GM18498 (cell line): ENCODE measurements around the gene SSRP1.
"Not testable (repeated sequence)": the region's sequence is repeated elsewhere in the genome, so short reads cannot be mapped to it uniquely, and the experiment has no call there.

Experiments
- ATAC-seq: cut with Tn5 transposase; IDR thresholded peaks from one replicate; pipeline ENCODE4 v1.9.1; 2021; ENCODE audit warnings: mild to moderate bottlenecking, moderate library complexity; ENCODE audit not compliant: unreplicated experiment

The SSRP1 gene

DNA sequence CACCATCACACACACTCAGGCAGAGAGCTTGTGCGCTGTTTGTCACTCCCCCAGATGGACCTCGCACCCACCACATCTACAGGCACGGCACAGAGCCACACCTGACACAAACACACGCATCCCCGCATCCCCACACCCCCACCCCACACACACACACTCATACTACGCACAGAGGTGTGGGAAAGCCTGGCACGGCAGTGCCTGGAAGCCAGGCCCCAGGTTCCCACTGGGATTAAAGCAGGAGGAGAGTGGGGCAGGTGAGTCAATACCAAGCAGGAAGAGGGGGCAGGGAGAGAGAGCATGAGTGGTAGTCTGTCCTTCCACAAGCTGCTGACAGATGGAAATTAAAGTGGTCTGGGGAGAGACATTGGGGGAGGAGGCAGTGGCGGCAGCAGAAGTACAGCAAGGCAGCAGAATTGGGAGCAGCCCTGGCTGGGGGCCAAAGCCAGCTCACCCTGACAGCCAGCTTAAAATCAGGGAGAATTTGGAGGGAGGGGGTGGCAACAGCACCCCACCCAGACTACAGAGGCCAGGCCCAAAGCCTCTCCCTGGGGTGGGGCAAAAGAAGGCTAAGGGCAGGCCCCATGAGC lies 31.6 kb downstream of the SSRP1 start:
- ATAC-seq: no peak

DNA sequence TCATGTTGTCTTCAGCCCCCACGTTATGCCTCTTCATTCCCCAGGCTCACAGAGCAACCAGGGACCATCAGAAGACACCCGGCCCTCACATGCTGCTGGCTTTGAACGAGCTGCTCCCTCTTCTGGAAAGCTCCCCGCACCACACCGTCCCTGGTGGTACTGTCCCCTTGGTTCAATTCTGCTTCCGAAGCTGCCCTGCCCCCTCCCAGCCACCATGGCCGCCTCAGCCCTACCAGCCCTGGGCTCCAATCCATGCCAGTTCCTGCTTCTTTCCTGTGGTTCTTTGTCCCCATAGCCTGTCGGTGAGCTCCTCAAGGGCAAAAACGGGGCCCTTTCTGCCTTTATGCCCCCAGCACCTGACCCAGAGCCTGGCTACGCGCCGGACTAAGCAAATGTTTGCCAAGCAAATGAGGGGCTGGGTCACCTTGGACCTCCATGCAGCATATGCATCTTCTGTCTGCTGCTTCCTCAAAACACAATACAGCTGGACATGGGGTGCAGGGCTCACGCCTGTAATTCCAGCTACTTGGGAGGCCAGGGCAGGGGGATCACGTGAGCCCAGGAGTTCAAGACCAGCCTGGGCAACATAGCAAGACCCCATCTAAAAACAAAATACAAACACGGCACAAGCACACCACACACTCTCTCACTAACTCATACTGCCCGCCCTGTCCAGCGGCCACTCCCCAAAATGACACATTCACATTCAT lies 32.3 kb downstream of the SSRP1 start:
- no peak for ATAC-seq

DNA sequence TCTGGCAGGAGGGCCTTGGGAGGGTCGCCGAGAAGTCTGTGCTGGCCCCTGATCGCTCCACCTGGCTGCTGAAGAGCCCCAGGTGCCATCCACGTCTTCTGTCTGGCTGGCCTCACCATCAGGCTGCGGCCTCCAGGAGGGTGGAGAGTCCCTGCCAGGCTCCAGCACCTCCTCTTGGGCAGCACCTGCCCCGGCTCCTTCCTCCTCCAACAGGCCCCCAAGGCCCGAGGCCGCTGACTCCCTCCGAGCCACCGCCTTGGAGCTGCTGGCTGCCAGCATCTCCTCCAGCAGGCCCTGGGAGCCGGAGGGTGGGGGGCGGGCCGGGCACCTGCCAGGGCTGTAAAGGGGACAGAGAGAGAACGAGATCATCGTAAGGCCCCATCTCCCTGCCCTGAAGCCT lies 33.2 kb downstream of the SSRP1 start:
- no peak for ATAC-seq

DNA sequence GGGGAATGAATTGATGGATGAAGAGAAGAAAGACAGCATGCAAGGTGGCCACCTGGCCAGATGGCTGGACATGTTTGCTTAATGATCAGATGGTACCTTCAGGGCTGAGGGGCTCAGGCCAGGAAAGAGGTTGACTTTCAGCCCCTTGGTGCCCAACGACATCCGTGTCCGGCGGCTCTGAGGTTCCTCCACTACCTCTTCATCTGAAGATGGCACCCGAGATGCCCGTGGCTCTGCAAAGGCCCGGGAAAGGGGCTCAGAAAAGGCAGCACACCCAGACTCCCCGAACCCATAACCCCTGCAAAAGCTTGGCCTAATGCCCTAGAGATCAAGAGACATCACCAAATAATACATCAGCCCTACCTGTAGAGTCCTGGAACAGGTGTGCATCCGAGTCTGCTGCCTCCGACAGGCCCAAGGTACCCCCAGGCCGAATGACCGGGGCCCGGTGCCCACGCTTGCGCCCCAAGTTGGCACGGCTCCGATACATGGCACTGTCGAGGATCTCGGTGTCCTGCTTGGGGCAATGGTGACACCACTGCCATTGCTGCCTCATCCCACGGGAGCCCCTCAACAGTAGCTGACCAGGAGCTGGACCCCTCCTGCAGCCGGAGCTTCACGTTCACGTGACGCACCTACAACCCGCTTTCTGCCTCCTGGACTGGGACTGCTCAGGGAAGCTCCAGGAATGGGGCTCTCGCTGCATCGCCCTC lies 33.8 kb downstream of the SSRP1 start:
- no peak for ATAC-seq

DNA sequence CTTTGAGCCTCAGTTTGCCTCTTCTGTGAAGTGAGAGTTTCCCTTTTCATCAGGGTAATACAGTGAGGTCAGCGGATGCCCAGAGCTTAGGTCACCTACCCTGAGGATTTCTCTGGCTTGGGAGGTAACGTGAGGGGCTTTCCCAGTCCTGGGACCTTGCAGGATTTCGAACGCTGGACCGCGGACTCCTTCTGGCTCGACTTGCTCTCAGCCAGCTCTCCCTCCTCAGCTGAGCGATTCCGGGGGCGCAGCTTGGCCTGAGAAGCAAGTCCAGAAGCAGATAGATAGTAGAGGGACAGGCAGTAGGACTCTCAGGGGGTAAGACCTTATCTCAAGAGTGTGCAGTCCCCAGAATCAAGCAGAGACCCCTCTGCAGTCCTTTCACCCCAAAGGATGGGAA lies 34.9 kb downstream of the SSRP1 start:
- ATAC-seq: no peak

DNA sequence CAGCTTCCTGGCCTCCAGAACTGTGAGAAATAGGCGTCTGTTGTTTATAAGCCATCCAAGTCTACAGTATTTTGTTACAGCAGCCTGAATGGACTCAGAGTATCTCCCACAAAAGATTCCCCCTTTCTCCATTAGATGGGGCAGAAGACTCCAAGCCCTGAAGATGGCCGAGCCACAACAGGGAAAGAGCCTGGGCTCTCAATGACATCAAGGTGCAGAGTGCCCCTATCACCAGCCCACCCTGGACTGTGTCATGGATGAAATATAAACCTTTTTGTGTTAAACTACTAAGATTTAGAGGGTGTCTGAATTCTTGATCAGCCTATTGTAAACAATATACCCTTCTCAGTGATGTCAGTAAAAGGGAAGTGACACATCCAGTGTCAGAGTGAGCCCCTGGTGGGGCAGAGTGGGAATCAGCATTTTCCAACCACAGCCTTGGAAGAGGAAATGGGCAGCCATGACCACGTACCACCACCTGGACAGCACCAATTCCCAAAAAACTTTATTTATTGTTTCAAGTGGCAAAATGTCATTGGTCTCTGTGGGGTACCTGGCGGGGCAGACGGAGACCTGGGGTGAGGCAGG lies 36.4 kb downstream of the SSRP1 start:
- no peak for ATAC-seq

DNA sequence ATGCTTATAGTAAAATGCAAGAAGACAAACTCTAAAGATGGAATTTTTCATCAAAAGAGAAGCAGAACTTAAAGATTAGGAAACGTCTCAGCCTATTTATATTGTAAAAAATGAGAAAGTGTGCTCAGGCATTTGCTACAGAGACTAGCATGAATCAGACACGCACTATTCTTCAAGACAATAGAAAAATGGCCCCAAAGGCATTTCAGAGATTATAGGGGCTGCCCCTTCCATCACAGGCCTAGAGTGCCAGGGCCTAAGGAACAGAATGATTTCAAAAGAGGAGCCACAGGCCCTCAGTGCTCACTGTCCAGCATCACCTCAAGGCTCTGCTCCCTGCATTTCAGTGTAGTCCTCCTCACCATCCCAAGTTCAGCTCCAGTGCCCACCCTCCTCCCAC lies 38.5 kb downstream of the SSRP1 start:
- no peak for ATAC-seq

DNA sequence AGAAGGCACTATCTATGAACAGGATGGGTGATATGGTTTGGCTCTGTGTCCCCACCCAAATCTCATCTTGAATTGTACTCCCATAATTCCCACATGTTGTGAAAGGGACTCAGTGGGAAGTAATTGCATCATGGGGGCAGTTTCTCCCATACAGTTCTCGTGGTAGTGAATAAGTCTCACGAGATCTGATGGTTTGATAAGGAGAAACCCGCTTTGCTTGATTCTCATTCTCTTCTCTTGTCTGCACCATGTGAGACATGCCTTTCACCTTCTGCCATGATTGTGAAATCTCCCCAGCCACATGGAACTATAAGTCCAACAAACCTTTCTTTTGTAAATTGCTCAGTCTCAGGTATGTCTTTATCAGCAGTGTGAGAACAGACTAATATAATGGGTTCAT lies 39.5 kb downstream of the SSRP1 start:
- not testable (repeated sequence) for ATAC-seq

DNA sequence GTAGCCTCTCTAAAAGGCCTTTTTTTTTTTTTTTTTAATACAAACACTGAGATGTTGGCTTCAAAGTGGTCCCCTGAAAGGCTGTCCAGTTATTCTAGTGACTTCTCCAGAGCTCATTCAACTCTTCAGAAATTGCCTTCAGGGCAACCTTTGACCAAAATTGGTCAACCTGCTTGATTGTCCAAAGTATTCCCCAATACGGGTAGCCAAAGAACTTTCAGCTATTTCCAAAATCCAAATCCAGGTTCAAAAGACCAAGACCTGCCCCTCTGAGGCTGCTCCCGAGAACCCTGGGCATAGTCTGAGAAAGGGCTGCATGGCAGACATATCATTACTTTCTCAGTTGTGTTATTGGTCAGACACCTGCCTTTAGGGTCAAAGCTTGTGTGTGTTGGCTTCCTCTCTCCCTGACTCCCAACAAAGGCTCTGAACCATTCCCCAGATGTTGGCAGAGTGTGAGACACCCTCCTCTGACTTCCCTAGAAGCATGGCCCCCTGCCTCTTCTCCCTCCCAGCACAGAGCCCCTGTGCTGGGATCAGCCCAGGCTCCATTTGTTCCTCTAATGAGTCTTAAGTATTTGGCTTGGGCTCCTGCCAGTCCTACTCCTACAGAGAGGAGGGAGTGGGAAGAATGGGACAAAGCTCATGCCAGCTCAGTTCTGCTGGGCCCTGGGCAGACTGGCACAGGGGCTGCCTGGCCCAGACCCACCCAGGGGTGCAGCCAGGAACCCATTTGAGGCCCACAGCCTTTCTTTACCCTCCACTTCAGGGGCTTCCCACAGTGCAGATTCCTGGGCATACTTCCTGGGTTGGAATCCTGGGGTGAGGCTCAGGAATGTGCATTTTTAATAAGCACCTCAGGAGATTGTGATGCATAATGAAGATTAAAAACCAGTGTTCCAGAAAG lies 41.2 kb downstream of the SSRP1 start:
- no peak for ATAC-seq

DNA sequence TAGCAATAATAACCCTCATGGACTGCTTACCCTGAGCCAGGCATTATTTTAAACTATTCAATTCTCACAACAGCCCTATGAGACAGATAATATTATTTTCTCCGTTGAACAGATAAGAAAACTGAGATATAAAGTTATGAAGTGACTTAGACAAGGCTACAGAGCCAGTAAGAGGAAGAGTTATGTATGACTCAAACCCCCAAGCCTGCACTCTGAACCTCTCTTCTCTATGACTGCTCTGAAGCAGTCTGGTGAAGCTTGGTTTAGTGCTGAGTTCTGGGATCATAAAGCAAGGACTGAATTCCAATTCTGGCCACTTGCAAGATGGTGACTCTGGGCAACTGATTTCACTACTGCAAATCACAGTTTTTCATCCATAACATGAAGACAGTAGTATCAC lies 45.4 kb downstream of the SSRP1 start:
- no peak for ATAC-seq

DNA sequence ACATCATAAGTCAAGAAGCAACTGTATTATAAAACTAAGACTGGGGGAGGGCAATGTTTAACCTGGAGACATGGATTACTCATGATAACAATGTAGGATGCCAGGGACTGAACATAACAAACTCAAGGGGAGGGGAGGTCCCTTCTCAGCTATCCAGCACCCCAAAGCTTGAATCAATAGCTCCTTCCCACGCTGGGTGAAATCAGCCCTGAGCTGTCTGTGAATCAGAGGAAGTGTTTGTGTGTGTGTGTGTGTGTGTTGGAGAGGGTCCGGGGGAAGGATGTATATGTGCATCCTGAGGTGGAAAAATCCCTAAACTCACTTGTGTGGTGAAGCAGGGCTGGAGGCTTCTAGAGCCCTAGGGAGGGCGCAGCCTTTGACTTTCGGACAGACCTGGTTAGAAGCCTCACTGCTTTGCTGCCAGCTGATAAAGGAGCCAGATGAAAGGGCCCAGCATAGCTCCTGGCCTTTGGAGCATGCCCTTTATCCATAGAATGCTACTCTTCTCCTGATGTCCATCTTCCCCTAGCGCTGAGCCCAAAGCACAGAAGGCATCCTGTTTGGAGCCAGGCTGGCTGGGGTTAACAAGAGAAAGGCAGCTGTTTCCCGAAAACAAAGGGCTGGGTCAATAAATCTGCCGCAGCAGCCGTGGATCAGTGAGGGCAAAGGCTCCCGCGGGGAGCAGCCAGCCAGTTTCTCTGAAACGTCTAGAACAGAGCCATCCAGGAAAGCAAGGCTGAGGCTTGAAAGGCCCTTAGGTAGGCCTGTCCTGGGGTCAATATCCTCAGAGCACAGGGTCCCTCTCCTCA lies 46.7 kb downstream of the SSRP1 start:
- ATAC-seq: no peak

DNA sequence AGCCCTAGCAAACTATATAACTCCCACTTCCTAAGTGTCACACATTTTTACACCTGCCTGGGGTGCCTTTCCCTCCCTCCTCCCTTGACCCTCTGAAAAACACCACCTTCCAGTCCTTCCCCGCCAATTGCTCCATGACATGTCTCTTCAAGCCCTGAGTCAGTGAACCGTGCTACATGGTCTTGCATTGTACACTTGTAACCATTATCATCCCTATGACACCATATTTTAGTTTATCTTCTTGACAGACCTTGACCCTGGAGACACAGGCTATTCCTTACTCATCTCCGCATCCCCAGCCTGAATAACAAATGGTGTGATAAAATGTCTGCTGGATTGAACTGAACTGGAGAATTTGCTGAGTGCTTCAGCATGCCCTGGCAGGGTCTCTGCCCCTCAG lies 47.8 kb downstream of the SSRP1 start:
- no peak for ATAC-seq

DNA sequence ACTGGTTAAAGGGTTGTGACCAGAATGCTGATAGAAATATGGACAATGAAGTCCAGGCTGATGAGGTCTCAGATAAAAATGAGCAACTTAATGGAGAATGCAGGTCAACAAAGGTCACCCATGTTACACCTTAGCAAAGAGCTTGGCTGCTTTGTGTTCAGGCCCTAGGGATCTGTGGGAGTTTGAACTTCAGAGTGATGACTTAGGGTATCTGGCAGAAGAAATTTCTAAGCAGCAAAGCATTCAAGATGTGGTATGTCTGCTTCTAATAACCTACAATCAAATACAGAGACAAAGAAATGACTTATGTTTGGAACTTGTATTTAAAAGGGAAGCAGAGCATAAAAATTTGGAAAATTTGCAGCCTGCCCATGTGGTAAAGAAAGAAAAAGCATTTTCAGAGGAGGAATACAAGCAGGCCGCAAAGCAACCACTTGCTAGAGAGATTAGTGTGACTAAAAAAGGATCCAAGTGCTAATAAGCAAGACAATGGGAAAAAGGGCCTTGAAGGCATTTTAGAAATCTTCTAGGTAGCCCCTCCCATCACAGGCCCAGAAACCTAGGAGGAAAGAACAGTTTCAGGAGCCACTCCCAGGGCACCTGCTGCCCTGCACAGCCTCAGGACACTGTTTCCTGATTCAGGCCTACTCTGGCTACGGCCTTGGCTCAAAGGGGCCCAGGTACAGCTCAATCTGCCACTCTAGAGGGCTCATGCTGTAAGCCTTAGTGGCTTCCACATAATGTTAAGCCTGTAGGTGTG lies 52.3 kb downstream of the SSRP1 start:
- ATAC-seq: no peak

DNA sequence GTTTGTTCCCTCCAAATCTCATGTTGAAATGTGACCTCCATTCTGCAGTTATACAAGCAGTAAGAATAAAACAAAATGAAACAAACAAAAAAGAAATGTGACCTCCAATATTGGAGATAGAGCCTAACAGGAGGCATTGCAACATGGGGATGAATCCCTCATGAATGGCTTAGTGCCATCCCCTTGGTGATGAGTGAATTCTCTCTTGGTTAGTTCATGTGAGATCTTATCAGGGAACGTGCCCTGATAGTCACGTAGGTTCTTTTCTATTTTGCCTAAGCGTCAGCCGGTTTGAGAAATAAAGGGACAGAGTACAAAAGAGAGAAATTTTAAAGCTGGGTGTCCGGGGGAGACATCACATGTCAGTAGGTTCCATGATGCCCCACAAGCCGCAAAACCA lies 54.1 kb downstream of the SSRP1 start:
- not testable (repeated sequence) for ATAC-seq

DNA sequence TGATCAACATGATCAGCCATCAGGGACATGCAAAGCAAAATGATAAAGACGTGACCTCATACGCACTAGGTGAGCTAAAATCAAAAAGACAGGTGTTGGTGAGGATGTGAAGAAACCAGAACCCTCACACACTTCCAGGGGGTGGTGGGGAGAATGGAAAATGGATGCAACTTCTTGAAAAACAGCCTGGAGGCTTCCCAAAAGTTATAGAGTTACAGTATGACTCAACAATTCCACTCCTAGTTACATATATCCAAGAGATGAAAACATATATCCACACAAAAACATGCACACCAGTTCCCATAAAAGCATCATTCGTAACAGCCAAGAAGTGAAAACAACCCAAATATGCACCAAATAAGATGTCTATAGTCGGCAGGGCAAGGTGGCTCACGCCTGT lies 56.6 kb downstream of the SSRP1 start:
- ATAC-seq: no peak

DNA sequence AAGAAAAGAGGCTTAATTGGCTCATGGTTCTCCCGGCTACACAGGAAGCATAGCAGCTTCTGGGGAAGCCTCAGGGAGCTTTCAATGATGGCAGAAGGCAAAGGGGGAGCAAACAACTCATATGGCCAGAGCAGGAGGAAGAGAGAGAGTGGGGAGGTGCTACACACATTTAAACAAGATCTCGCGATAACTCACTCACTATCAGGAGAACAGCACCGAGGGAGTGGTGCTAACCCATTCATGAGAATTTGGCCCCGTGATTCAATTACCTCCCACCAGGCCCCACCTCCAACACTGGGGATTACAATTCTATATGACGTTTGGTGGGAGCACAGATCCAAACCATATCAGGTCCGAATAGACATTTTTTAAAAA lies 57.0 kb downstream of the SSRP1 start:
- ATAC-seq: no peak

DNA sequence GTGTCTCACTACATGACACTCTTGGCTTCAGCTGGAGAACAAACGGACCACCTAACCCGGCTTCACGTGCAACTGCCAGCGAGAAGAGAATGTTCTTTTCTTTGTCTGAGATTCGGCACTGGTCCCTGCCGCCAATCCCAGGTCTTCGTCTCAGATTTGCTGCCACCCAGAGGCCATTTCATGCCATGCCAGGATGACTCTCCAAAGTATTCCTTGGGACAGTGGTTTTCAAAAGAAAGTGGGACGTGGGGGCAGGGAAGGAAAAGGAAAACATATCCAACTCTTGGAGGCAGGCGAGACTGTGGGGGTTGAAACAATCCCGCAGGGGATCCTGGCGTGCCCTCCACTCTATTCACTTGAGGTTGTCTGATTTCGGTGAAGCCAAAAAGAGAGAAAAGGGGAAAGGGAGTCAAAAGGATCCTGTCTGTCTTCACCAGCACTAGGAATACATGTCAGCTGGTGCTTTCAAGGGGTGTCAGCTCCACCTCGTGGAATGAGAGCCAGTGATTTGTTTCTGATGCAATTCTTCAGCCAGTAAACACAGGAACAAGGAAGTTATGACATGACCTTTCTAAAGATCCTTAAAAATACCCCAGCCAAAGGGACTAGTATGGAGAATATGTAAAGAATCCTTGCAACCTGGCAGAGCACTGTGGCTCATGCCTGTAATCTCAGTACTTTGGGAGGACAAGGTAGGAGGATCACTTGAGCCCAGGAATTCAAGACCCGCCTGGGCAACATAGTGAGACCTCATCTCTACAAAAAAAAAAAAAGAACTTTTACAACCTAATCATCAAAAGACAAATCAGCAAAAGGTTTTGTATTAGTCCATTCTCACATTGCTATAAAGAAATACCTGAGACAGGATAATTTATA lies 57.6 kb downstream of the SSRP1 start:
- peak; percentile 80 for ATAC-seq

DNA sequence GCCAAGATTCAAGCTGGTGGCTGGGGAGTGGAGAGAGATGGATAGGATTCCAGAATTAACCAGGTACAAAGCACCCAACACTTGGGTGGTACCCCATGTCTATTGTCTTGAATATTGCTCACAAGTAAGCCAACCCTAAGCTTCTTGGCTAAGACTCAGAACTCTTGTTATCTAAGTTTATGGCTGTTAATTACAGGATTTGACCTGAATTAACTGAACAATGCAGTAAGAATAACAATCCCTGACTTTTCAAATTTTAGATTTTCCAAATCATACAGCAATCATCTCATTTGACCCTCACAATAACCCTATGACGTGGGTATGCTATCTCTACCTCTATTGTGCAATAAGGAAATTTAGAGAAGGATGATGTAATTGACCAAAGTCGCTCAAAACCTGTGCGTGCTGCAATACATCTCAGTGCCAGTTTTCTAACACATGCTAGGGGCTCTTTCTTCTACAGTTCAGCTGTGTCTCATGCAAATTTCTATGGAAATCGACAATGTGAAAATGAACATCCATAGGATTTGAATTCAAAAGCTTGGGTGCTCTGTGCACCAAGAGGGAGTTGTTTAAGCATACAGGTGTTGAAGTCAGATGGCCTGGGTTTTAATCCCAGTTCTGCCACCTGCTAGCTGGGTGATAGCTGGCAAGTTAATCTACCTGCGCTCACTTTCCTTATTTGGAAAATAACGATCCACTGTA lies 58.6 kb downstream of the SSRP1 start:
- ATAC-seq: no peak
